ENCODE results near the gene ZFP36.
"Not testable (repeated sequence)": the region's sequence is repeated elsewhere in the genome, so short reads cannot be mapped to it uniquely, and the experiment has no call there.

Gene ZFP36

DNA sequence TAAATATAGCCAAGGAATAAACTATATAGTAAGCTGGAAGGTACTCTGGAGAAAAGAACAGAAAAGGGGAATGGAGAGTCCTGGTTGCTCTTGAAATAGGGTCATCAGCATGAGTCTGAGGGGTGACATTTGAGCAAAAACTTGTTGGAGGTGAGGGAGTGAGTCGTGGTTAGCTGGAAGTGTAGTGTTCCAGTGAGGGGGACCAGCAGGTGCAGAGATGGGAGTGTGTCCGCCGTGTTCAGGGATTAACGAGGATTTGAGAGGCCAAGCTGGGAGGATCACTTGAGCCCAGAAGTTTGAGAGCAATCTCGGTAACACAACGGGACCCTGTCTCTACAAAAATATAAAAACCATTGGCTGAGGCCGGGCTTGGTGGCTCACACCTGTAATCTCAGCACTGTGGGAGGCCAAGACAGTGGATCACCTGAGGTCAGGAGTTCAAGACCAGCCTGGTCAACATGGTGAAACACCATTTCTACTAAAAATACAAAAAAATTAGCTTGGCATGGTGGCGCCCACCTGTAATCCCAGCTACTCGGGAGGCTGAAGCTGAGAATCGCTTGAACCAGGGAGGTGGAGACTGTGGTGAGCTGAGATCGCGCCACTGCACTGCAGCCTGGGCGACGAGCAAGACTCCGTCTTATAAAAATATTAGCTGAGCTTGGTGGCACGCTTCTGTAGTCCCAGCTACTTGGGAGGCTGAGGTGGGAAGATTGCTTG lies 39.9 kb downstream of the ZFP36 start:
- DNase-seq (ENCODE audit: low spot score): no peak

DNA sequence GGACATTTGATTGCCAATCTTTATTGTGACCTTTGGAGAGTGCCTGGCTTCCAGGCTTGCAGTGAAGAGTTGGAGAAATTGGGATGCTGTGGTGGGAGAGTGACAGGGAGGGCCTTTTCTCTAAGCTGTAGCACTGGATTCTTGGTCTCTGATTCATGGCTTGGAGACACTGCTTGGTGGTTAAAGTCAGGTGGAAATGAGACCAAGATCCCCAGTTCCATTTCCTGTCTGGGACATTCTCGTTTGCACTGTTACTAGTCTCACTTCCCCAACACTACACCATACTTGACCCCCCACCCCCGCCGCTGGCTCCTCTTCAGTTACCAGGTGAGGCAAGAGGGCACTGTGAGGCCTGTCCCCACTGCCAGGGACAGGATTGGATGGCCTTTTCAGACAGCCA lies 41.6 kb downstream of the ZFP36 start:
- DNase-seq (ENCODE audit: low spot score): peak; percentile 40

DNA sequence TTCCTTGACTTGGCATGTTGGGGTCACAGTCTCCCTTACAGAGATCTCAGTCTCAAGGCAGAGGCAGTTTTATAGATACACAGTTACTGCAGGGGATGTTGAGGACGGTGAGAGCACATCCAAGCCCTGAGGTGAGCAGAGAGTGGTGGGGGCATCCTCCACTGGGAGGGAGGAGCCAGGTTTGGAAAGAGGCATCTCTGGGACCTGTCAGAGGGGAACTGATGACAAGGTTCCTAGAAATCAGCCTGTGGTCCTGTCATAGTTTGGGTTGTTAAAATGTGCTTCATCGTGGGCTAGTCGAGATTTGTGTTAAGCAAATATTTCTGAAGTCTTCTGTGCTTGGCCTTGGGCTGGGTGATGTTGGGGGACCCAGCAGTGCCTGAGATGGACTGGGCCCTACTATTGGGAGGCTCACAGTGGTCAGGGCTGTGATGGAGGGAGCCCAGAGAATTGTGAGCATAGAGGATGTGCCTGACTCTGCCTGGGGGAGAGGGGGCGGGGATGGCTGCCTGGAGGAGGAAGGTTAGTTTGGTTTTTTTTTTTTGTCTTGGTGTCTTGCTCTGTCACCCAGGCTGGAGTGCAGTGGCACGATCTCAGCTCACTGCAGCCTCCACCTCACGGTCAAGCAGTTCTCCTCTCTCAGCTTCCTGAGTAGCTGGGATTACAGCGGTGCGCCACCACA lies 42.6 kb downstream of the ZFP36 start:
- DNase-seq (ENCODE audit: low spot score): no peak

DNA sequence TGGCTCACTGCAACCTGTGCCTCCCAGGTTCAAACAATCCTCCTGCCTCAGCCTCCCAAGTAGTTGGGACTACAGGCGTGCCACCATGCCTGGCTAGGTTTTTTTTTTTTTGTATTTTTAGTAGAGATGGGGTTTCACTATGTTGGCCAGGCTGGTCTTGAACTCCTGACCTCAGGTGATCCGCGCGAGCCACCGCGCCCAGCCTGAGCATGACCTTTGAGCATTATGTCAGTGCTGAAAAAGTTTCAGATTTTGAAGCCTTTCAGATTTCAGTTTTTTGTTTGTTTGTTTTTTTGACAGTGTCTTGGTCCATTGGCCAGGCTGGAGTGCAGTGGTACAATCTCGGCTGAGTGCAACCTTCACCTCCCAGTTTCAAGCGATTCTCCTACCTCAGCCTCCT lies 44.6 kb downstream of the ZFP36 start:
- not testable (repeated sequence) for DNase-seq (ENCODE audit: low spot score)
